Adipocyte (in vitro differentiated cells): ENCODE results near the gene POLR2L.

Experiments
- DNase-seq: peaks from one replicate; pipeline ENCODE4 v3.0.0-alpha.2; 2015; ENCODE audit warnings: low read depth
- H3K27me3 ChIP-seq: replicated peaks from 2 replicates; pipeline ENCODE4 v1.7.0; 2013; ENCODE audit warnings: mild to moderate bottlenecking, low read length, moderate library complexity; ENCODE audit not compliant: control insufficient read depth, insufficient read depth
- H3K36me3 ChIP-seq: 2 replicates; pipeline ENCODE4 v1.7.0; 2013; ENCODE audit warnings: low read length, mild to moderate bottlenecking, moderate library complexity; ENCODE audit not compliant: control insufficient read depth, insufficient read depth, severe bottlenecking
- H3K4me1 ChIP-seq: 2 replicates; pipeline ENCODE4 v1.7.0; 2013; ENCODE audit warnings: mild to moderate bottlenecking, low read length, moderate library complexity; ENCODE audit not compliant: control insufficient read depth, insufficient read depth
- H3K4me3 ChIP-seq: 2 replicates; pipeline ENCODE4 v1.7.0; 2013; ENCODE audit warnings: mild to moderate bottlenecking, low read length, moderate library complexity
- H3K9ac ChIP-seq: 2 replicates; pipeline ENCODE4 v1.7.0; 2013; ENCODE audit warnings: mild to moderate bottlenecking, low read length, moderate library complexity
- H3K9me3 ChIP-seq: 2 replicates; pipeline ENCODE4 v1.7.0; 2013; ENCODE audit warnings: mild to moderate bottlenecking, low read length, moderate library complexity; ENCODE audit not compliant: control insufficient read depth

POLR2L gene

DNA sequence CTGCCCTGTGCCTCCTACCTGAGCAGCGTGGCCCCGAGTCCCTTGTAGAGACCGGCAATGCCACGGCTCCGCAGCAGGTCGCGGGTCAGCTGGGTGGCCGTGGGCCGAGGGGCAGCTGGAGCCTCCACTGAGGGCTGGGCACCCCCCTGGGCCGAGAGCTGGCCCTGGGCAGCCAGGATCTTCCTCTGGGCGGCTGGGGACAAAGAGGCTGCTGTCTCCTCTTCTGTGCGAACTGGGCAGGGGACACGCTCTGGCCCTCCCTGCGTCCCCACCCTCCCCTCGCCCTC, 49.9 kb downstream of the POLR2L start:
- no peaks in the 10 kb centered on the region for H3K9me3 ChIP-seq
- no peak overlapping the region for H3K9ac ChIP-seq
- peaks cover 7% of the 10 kb centered on the region for H3K36me3 ChIP-seq
- no peak for DNase-seq
- no peak overlapping the region for H3K4me3 ChIP-seq
- H3K27me3 ChIP-seq = no peaks in the 10 kb centered on the region
- peaks cover 18% of the 10 kb centered on the region for H3K4me1 ChIP-seq

DNA sequence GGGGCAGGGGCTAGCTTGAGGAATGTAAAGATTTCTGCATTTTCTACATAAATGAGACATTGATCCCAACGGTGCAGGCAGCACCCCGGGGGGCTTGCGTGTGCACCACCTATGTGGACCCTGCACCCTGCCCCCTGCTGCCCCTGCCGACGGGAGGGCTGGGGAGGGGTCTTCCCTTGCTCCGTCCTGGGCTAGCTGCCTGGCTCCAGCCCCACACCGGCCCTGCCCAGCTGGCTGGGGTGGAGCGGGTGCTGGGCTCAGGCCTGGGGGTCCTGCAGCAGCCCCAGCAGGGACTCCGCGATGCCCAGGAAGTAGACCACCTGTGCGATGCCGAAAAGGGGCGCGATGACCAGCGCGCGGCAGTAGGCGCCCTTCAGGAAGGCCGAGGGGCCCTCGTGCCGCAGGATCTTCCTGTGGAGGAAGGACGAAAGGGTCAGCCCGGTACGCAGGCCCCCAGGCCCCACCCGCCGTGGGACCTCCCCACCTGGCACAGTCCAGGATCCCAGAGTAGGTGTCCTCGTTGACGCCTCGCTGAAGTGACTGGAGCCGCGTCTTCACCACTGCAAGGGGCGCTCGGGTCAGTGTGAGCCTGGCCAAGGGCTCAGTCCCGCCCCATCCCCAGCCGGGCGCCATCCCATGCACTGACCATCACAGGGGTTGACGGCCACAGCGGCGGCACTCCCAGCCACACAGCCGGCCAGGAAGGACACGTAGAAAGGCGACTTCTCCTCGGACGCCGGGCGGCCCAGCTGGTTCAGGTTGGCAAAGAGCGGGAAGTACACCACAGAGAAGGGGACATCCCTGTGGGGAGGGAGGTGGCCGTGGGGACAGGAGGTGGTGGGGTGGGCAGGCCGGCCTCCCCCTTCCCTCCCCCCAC, 50.4 kb downstream of the POLR2L start:
- no peaks in the 10 kb centered on the region for H3K9me3 ChIP-seq
- H3K36me3 ChIP-seq = peaks cover 7% of the 10 kb centered on the region
- H3K27me3 ChIP-seq = no peaks in the 10 kb centered on the region
- H3K4me3 ChIP-seq = no peak overlapping the region
- DNase-seq = no peak
- H3K9ac ChIP-seq = no peak overlapping the region
- peaks cover 16% of the 10 kb centered on the region for H3K4me1 ChIP-seq

DNA sequence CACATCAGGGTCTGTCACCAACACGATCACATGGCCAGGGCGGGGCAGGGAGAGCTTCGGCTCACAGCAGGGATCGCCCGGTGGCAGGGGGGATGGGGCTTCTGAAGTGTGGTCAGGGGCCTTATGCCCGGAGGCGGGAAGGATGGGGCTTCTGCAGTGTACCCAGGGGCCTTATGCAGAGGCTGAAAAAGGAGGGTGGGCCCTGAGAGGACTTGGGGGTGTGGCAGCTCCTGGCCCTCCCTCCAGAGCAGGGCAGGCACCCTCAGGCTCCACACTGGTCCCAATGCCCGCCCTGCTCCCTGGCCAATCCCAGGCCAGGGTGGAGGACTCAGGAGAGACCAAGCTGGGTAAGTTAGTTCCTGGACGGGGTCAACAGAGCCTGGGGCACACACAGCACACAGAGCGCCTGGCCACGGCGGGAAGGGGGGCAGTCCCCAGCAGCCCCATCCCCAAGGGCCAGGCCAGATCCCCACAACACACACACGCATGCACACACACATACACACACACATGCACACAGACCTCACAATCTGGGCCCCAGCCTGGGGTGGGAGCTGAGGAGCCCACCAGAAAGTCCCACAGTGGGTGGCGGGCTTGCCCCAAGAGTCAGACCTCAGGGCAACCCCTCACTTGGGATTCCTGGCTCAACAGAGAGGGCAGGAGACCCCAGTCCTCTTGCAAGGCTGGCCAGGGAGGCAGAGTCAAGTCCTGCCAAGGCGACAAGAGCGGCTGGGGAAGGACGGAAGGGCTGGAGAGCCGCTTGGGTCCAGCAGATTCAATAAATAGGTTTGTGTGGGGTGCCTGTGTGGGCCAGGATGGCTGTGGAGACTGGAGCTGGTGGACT, 51.4 kb downstream of the POLR2L start:
- peak; percentile 33 for DNase-seq
- no peaks in the 10 kb centered on the region for H3K27me3 ChIP-seq

DNA sequence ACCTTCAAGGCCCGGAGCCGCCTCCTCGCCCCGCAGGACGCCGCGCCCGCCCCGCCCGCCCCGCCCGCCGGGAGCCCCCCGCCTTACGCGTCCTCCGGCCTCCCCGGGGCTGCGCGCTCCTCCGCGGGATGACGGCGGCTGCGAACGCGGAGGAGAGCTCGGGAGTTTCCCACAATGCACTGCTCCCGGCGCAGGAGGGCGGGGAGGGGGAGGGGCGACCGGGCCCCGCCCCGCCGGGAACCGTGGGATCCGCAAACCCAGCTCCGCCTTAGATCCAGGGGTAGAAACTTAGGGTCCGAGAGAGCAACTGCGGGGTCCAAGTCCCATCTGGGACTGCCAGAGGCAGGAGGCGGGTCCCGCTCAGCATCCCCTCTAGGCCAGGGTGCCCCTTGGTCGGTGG, 52.4 kb downstream of the POLR2L start, which contains the start of gene CEND1:
TSS of gene CEND1 (minus strand) at position 148 of the 400 bp plus-strand sequence. CDS start 1,514 bp downstream, outside the sequence.
- Histone ChIP-seq H3K9ac (peak within 1 kb of the TSS; percentile 20), H3K9me3 (no peaks in the 10 kb centered on the region), H3K27me3 (no peaks in the 10 kb centered on the region), H3K36me3 (peaks cover 7% of the 10 kb centered on the region), H3K4me3 (no peak within 1 kb of the TSS), H3K4me1 (peaks cover 9% of the 10 kb centered on the region)
- peak; percentile 73 for DNase-seq

More for the DNA sequence above, 51.4 kb downstream of the POLR2L start:
- H3K4me1 ChIP-seq = peaks cover 9% of the 10 kb centered on the region
- no peaks in the 10 kb centered on the region for H3K9me3 ChIP-seq
- H3K4me3 ChIP-seq = no peak overlapping the region
- peaks cover 7% of the 10 kb centered on the region for H3K36me3 ChIP-seq
- peak overlapping the region; percentile 20 for H3K9ac ChIP-seq
